ENCODE measurements around the gene AQP12A. TPM values are rescaled to one million over a fixed set of nuclear protein-coding genes. Genes with fewer than 3 reads are reported as not detected.
A peak's percentile ranks its signal among the peaks of the same experiment; 100 is the strongest.
"Not testable (repeated sequence)": the region's sequence is repeated elsewhere in the genome, so short reads cannot be mapped to it uniquely, and the experiment has no call there.

AQP12A gene
- total RNA-seq, 3 donors from 2014 or later = not detected

DNA sequence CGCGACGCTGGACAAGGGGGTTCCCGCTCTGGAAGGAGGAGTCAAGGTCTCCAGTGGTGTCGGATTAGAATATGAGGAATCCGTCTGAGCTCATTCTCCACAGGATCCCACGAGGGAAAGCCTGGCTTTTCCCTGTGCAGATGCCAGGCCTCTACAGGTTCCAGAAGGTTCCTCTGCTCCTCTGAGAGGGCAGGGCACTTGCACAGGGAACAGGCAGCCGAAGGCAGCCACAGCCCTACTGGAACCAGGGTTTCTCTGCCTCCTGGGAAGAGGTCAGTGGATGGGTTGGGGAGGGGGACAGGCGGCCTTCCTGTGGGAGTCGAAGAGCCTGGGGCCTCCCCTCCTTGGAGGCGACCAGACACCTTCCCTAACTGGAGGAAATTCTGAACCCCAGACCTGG lies 1.7 kb upstream of the AQP12A start:
- H3K4me3 Mint-ChIP-seq = no peak overlapping the region

DNA sequence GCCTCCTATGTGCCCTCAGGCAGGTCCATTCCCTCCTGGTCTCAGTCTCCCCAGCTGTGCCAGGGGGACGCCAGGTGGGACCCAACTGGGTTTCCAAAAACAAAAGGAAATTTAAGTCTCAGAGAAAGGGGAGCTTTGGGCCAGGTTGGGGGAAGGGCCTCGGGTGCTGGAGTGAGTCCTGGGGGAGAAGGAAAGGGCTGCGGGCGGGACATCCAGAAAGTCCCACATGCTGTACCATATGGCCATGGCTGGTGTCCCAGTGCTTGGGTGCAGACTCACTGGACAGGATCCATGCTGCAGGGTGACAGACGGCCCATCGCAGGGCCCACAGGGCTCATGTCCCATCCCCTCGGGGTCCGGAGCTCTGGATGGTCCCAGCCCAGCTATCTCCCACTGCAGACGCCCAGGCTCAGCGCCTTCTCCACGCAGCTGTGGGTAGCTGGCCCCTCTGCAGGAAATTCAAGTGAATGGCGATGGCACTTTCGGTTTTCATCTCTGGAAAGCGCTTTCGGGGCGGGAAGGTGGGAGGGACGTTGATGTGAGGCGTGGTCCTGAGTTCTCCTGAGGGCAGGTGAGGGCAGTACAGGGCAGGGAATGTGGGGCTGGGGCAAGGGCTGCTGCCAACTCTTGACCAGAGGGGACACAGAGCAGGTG lies 1.1 kb upstream of the AQP12A start:
- H3K27me3 Mint-ChIP-seq (ENCODE audit: low read depth) = not testable (repeated sequence)

More for the DNA sequence above, 1.7 kb upstream of the AQP12A start:
- DNase-seq = no peak
- no peaks in the 10 kb centered on the region for H3K27me3 Mint-ChIP-seq (ENCODE audit: low read depth)
- no peaks in the 10 kb centered on the region for H3K36me3 Mint-ChIP-seq (ENCODE audit: insufficient read depth)
- no peaks in the 10 kb centered on the region for H3K9me3 Mint-ChIP-seq
- ATAC-seq = no peak
- peaks cover 4% of the 10 kb centered on the region for H3K4me1 Mint-ChIP-seq (ENCODE audit: low read depth)

DNA sequence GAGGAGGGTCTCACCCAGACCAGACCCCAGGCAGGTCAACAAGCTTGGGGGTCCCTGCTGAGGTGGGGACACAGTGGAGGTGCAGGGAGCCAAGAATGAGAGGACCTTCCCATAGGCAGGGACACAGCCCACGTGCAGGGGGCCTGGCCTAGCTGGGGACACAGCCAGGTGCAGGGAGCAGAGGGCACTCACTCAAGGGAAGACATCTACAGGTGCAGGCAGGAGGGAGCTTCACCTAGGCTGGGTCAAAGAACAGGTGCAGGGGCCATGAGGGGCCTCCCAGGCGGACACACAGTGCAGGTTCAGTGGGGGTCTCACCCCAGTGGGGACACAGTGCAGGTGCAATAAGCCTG lies 615 bp upstream of the AQP12A start:
- not testable (repeated sequence) for H3K4me3 Mint-ChIP-seq; H3K36me3 Mint-ChIP-seq (ENCODE audit: insufficient read depth); H3K4me1 Mint-ChIP-seq (ENCODE audit: low read depth); ATAC-seq; H3K9me3 Mint-ChIP-seq; DNase-seq; H3K27me3 Mint-ChIP-seq (ENCODE audit: low read depth)

More for the DNA sequence above, 1.1 kb upstream of the AQP12A start:
- not testable (repeated sequence) for H3K36me3 Mint-ChIP-seq (ENCODE audit: insufficient read depth); DNase-seq; H3K9me3 Mint-ChIP-seq; H3K4me1 Mint-ChIP-seq (ENCODE audit: low read depth)
- peak overlapping the region; percentile 6 for H3K4me3 Mint-ChIP-seq
- peak in 1 of 2 donors; percentile 40 for ATAC-seq

DNA sequence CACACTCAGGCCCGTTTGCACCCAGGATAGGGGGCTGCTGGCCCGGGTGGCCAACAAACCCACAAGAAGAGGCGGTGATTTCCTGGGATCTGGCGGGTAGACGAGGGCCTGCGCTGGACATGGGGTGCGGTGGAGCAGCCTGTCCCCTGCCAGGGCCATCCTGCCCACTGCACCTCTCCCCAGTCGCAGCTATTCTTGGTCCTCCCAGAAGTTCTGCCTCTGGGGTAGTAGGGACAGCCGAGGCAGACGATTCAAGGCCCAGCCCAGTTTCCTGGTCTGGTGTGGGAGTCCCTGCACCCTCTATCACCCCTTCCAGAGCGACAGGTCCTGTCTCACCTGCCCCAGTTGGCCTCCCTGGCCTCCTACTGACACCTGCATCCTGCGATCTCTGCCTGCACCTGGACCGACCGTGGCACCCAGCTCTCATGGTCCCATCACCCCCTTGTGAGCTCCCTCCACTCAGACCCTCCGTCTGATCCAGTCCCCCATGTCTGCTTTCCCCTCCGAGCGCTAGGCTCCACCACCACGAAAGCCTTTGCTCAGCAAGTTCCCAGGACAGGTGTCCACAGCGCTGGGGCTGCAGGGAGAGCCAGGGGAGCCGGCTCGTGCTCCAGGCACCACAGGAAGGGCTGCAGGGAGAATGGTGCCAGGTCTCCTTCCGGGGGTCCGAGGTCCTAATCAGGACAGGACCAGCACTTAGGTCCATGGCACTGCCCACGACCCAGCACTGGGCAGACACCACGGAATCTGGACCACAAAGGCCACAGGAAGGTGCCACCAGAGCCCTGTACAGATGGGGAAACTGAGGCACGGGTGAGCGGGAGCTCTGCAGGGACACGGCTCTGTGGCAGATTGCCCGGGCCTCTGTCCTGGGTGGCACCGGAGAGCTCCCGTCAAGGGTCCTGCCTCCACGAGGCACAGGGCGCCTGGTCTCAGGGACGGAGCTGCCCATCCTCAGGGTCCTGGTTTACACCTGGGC lies 1.2 kb downstream of the AQP12A start:
- not testable (repeated sequence) for H3K4me3 Mint-ChIP-seq; H3K4me1 Mint-ChIP-seq (ENCODE audit: low read depth); H3K27me3 Mint-ChIP-seq (ENCODE audit: low read depth); ATAC-seq; H3K36me3 Mint-ChIP-seq (ENCODE audit: insufficient read depth); DNase-seq; H3K9me3 Mint-ChIP-seq

DNA sequence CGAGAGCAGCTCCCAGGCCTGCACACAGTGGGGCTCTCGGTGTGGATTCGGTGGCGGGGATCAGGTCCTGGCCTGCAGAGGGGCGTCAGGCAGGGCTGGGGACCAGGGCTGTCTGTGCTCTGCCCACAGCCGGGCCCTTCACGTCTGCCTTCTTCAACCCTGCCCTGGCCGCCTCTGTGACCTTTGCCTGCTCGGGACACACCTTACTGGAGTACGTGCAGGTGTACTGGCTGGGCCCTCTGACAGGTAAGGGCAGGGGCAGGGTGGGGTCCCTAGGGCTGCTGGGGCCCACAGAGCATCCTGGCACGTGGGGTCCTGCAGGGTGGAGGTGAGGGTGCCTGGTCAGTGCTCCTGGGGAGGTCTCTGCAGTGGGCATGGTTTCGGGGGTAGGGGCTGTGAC lies 2.6 kb downstream of the AQP12A start:
- not testable (repeated sequence) for H3K27me3 Mint-ChIP-seq (ENCODE audit: low read depth); H3K4me3 Mint-ChIP-seq; DNase-seq; ATAC-seq; H3K9me3 Mint-ChIP-seq; H3K36me3 Mint-ChIP-seq (ENCODE audit: insufficient read depth); H3K4me1 Mint-ChIP-seq (ENCODE audit: low read depth)

DNA sequence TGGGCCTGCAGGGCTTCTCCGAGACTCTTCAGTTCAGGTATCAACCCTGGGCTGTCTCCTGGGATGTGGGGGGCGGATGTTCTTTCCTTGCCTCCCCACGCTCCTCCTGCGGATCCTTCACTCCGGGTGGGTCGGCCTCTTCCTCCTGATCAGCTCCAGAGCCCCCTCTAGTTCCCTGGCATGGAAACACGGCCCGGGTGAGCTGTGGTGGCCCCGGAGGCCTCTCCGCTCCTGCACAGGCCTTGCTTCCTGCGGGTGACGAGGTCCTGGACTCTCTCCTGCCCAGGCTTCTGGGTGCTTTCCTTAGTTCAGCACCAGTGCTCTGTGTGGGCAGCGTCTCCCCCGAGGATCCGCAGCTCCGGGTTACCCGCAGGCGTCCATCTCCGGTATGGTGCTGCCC lies 3.9 kb downstream of the AQP12A start:
- not testable (repeated sequence) for H3K9me3 Mint-ChIP-seq; H3K27me3 Mint-ChIP-seq (ENCODE audit: low read depth); H3K4me3 Mint-ChIP-seq; DNase-seq; H3K4me1 Mint-ChIP-seq (ENCODE audit: low read depth); H3K36me3 Mint-ChIP-seq (ENCODE audit: insufficient read depth); ATAC-seq

DNA sequence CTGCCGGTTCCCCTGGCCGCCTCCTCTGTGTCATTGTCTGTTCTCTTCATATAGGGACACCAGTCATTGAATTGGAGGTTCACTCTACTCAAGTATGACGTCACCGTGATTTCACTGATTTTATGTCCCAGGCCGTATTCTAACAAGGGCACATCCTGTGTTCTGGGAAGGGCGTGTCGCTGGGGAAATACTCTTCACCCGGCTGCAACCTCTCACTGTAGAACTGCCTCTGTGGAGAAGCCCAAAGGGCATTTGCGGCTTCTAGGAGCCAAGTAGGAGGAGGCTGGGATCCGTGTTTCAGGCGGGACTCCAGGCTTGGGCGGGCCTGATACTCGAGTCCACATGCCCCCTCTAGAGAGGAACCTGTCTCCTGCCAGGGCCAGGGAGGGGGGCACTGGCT lies 4.8 kb downstream of the AQP12A start:
- not testable (repeated sequence) for H3K4me3 Mint-ChIP-seq; H3K4me1 Mint-ChIP-seq (ENCODE audit: low read depth); H3K9me3 Mint-ChIP-seq; H3K27me3 Mint-ChIP-seq (ENCODE audit: low read depth); H3K36me3 Mint-ChIP-seq (ENCODE audit: insufficient read depth); ATAC-seq; DNase-seq

DNA sequence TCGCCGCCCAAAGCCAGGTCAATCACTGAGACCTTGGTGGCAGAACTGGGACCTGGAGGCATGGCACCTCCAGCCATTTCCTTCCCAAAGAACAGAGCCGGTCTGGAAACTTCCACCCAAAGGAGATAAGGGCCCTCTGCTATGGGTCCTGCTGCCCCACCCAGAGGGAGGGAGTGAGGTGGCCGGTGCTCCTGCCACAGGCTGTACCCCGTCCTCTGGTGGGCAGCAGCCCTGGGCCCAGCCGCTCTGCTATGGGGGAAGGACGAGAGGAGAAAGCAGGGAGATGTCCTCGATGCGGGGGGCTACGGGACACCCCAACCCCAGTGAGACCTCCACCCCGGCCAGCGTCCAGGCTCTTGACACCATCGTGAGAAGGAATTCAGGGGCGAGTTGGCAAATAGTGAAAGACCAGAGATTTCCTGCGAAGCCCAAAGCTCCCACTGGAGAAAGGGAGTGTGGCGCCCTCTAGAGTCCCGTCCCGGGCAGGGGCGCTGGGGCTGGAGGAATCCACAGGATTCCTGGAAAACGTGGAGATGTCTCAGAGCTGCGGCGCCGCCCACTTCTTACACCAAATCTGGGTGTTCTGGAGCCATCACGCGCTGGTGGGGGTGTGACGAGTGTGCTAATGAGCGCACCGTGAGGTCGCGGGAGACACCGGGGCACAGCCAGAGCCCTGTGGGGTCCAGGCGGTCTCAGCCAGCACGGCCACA lies 7.3 kb downstream of the AQP12A start:
- not testable (repeated sequence) for DNase-seq; H3K27me3 Mint-ChIP-seq (ENCODE audit: low read depth)

DNA sequence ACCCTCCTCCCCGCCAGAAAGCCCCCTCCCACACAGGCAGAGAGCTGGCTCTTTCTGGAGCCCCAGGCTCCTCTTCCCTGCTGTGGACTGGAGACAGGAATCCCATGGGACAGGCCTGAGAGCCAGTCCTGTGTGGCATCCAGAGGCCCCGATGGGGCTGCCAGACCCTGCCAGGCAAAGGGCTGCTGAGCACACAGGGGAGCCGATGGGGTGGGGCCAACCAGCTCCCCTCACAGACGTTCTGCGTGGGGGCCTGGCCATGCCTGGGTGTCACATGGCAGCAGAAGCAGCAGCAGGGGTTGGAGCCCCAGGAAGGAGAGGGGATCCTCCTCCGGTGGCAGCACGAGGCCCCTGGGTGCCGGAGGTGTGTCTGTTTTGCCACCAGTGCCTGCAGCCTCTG lies 8.2 kb downstream of the AQP12A start:
- not testable (repeated sequence) for H3K27me3 Mint-ChIP-seq (ENCODE audit: low read depth); H3K9me3 Mint-ChIP-seq; H3K4me1 Mint-ChIP-seq (ENCODE audit: low read depth); DNase-seq; H3K4me3 Mint-ChIP-seq; H3K36me3 Mint-ChIP-seq (ENCODE audit: insufficient read depth); ATAC-seq

More for the DNA sequence above, 7.3 kb downstream of the AQP12A start:
- H3K36me3 Mint-ChIP-seq (ENCODE audit: insufficient read depth); H3K9me3 Mint-ChIP-seq; H3K4me1 Mint-ChIP-seq (ENCODE audit: low read depth); H3K4me3 Mint-ChIP-seq: not testable (repeated sequence)
- peak in 1 of 2 donors; percentile 28 for ATAC-seq

DNA sequence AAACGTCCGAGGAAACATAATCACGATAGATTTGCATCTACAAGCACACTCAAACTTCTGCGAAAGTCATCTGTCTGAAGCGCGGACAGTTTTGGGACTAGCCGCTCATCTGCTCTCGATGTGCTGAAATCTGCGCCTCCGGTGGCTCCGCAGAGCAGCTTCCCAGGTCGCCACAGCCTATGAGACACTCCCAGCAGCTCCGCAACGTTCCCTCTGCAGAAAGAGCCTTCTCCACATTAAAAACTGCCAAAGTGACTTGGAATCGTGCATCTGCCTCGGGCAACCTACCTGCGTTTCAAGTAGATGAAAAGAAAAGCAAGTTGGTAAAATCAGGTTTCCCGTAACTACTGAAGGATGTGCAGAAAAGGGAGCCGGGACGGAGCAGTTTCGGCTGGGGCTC lies 8.9 kb downstream of the AQP12A start:
- H3K4me1 Mint-ChIP-seq (ENCODE audit: low read depth) = peaks cover 12% of the 10 kb centered on the region
- H3K9me3 Mint-ChIP-seq; DNase-seq; H3K36me3 Mint-ChIP-seq (ENCODE audit: insufficient read depth); H3K27me3 Mint-ChIP-seq (ENCODE audit: low read depth); H3K4me3 Mint-ChIP-seq; ATAC-seq: not testable (repeated sequence)

DNA sequence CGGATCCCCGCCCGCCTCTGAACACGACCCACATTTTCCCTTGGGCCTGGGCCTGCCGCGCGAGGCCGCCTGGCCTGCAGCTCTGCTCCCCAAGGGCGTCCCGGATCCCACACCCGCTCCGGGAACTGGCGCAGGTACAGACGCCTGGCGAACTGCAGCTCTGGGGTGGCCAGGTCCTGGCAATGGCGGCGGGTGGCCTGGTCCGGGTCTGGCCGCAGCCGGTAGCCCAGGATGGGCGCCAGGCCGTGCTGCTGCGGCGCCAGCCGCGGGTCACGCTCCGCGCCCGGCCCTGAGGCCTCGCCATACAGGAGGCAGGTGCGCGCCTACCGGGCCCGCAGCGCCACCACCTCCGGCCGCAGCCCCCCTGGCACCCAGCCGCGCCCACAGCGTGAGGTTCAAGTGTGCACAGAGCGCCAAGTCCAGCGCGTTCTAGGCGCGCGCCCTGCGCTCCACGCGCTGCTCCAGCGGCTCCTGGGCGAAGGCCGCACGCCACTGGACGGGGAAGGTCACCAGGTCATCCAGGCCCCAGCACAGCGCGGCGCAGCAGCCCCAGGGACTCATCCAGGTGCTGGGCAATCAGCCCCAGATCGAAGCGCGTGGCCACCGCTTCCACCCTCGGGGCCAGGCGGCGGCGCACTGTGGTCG lies 9.5 kb downstream of the AQP12A start:
- H3K9me3 Mint-ChIP-seq = no peaks in the 10 kb centered on the region
- peaks cover 8% of the 10 kb centered on the region for H3K27me3 Mint-ChIP-seq (ENCODE audit: low read depth)
- DNase-seq = no peak
- H3K4me3 Mint-ChIP-seq = no peak overlapping the region
- peaks cover 12% of the 10 kb centered on the region for H3K4me1 Mint-ChIP-seq (ENCODE audit: low read depth)
- no peak for ATAC-seq
- no peaks in the 10 kb centered on the region for H3K36me3 Mint-ChIP-seq (ENCODE audit: insufficient read depth)

DNA sequence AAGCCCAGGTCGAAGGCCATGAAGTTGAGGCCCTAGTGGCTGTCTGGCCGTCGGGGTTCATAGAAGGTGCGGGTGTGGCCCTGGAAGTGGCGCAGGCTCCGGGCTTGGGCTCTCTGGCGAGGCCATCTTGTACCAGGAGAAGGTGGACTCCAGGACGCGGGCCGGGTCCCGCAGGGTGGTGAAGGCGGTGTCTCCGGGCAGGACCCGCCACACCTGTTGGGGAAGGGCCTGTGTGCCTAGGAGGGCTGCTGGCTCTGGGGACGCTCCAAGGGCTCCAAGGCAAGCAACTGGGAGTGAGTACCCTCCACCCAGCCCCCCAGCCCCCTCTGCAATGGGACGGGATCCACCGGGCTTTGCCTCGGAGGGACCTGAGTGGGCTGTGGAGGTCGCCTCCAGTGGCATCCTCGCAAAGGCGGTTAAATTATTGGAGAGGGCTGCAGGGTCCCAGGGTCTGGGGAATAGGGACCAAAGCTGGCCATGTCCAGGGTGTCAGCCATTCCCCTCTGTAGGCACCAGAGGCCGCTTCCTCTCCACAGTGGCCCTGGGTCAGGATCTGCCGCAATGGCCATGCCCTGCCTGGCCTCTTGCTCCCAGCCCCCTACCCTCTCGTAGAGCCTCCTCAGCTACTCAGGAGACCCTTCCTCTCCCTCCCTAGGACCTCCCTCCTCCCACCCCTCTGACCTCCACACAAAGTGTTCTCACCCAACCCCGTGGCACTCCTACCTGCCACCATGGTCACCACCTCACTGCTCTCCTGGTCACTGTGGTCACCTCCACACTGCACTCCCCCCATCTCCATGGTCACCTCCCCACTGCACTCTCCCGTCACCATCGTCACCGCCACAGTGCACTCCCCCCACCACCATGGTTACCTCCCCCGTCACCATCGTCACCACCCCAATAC lies 10.3 kb downstream of the AQP12A start:
- H3K27me3 Mint-ChIP-seq (ENCODE audit: low read depth) = peaks cover 8% of the 10 kb centered on the region
- peaks cover 12% of the 10 kb centered on the region for H3K4me1 Mint-ChIP-seq (ENCODE audit: low read depth)
- H3K36me3 Mint-ChIP-seq (ENCODE audit: insufficient read depth) = no peaks in the 10 kb centered on the region
- ATAC-seq (no peak), DNase-seq (no peak)
- H3K9me3 Mint-ChIP-seq = no peaks in the 10 kb centered on the region
- no peak overlapping the region for H3K4me3 Mint-ChIP-seq

DNA sequence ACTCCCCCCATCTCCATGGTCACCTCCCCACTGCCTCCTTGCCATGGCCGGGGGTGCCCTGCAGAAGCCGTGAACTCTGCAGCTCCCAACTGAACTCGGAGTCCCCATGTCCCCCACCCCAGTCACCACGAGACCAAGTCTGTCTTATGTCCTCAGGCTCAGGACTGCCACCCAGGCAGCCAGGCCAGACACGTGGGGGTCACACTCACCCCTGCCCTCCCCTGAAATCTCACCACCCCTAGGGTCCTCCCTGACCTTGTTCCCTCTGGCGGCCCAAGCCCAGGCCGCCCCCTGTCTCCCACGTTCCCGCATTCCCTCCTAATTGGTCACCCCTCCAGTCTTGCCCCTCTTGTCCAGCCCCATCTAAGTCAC lies 11.0 kb downstream of the AQP12A start:
- no peak for ATAC-seq
- Mint-ChIP-seq H3K4me1 (ENCODE audit: low read depth) (peaks cover 12% of the 10 kb centered on the region), H3K4me3 (no peak overlapping the region), H3K27me3 (ENCODE audit: low read depth) (peaks cover 8% of the 10 kb centered on the region), H3K36me3 (ENCODE audit: insufficient read depth) (no peaks in the 10 kb centered on the region), H3K9me3 (no peaks in the 10 kb centered on the region)
- DNase-seq = no peak
